Glutamatergic neuron (in vitro differentiated cells): ENCODE results near the gene CLEC19A. TPM values are rescaled to one million over a fixed set of nuclear protein-coding genes. Genes with fewer than 3 reads are reported as not detected.

Source experiments
- DNase-seq: peaks from one replicate; pipeline ENCODE4 v3.0.0; 2022
- H3K27ac Mint-ChIP-seq: one replicate; pipeline ENCODE4 v1.8.0; 2020; ENCODE audit warnings: mild to moderate bottlenecking, mixed read lengths, inconsistent platforms; ENCODE audit not compliant: unreplicated experiment
- H3K27me3 Mint-ChIP-seq: one replicate; pipeline ENCODE4 v1.8.0; 2020; ENCODE audit warnings: mild to moderate bottlenecking, moderate library complexity, mixed read lengths, inconsistent platforms; ENCODE audit not compliant: unreplicated experiment
- H3K36me3 Mint-ChIP-seq: one replicate; pipeline ENCODE4 v1.8.0; 2020; ENCODE audit warnings: mild to moderate bottlenecking, mixed read lengths, inconsistent platforms; ENCODE audit not compliant: unreplicated experiment
- H3K4me1 Mint-ChIP-seq: one replicate; pipeline ENCODE4 v1.8.0; 2020; ENCODE audit warnings: mild to moderate bottlenecking, low read depth, mixed read lengths, inconsistent platforms; ENCODE audit not compliant: unreplicated experiment
- H3K4me3 Mint-ChIP-seq: one replicate; pipeline ENCODE4 v1.8.0; 2020; ENCODE audit warnings: mild to moderate bottlenecking, mixed read lengths, inconsistent platforms; ENCODE audit not compliant: unreplicated experiment
- H3K9me3 Mint-ChIP-seq: one replicate; pipeline ENCODE4 v1.8.0; 2020; ENCODE audit warnings: mild to moderate bottlenecking, moderate library complexity, mixed read lengths, inconsistent platforms; ENCODE audit not compliant: unreplicated experiment
- CTCF ChIP-seq: fragments of 200-600 bp; sonication (generic); IDR thresholded peaks from one replicate; pipeline ENCODE4 v1.5.0; 2021; ENCODE audit not compliant: partially characterized antibody, unreplicated experiment
- total RNA-seq: library from RNA; stranded (reverse); fragmentation: NEBNext Ultra II Directional; extraction: Animal tissue kit (Norgen Biotek cat#: 25700); gene quantifications from one replicate; pipeline ENCODE4 v1.2.1, GENCODE V29; 2021; ENCODE audit not compliant: unreplicated experiment

The CLEC19A gene
- total RNA-seq, 1 donor from 2014 or later = not detected

GRCh38 chr16:19294156-19294649, 8.7 kb downstream of the CLEC19A start:
- H3K9me3 Mint-ChIP-seq = peaks cover 3% of the 10 kb centered on the region
- no peak for DNase-seq
- H3K27ac Mint-ChIP-seq = no peak overlapping the region
- H3K27me3 Mint-ChIP-seq = peaks cover 2% of the 10 kb centered on the region
- no peaks in the 10 kb centered on the region for H3K36me3 Mint-ChIP-seq
- H3K4me3 Mint-ChIP-seq = no peak overlapping the region
- peaks cover 10% of the 10 kb centered on the region for H3K4me1 Mint-ChIP-seq
- TF ChIP-seq CTCF = no peak

DNA sequence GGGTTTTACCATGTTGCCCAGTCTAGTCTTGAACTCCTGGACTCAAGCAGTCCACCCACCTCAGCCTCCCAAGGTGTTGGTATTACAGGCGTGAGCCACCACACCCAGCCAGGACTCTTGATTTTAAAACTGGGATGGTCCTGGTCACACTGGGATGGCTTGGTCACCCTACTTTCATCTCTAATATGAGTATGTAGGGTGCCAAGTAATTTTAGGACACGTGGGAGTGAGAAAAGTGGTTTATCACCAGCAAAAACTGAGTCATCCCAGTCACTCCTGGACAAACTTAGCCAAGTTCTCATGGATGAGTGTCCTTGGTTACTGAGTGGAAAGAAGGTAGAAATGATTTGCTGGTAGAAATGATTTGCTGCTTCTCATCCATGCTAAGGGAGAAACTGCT, 9.9 kb downstream of the CLEC19A start:
- peaks cover 3% of the 10 kb centered on the region for H3K9me3 Mint-ChIP-seq
- no peak overlapping the region for H3K4me3 Mint-ChIP-seq
- DNase-seq = no peak
- peaks cover under 1% of the 10 kb centered on the region for H3K27me3 Mint-ChIP-seq
- TF ChIP-seq CTCF = no peak
- H3K27ac Mint-ChIP-seq = no peak overlapping the region
- no peaks in the 10 kb centered on the region for H3K36me3 Mint-ChIP-seq
- H3K4me1 Mint-ChIP-seq = peaks cover 6% of the 10 kb centered on the region

DNA sequence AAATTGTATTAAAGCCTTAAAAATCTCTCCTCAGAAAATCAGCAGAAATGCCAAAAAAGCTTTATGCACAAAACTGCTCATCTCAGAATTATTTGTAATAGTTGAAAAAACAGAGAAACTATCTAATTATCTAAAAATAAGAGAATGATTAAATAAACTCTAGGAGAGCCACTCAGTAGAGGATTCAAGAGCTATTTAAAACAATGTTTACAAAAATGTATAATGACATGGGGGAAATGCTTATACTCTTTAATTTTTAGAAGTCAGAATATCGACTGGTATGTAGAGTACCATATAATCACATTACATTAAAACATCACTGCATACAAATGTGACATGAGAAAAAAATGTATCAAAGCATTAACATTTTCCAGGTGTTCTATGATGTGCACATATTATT, 11.9 kb downstream of the CLEC19A start:
- TF ChIP-seq CTCF = no peak
- Mint-ChIP-seq H3K27me3 (no peaks in the 10 kb centered on the region), H3K36me3 (no peaks in the 10 kb centered on the region), H3K9me3 (peaks cover 3% of the 10 kb centered on the region), H3K4me3 (no peak overlapping the region), H3K27ac (no peak overlapping the region), H3K4me1 (no peaks in the 10 kb centered on the region)
- no peak for DNase-seq

DNA sequence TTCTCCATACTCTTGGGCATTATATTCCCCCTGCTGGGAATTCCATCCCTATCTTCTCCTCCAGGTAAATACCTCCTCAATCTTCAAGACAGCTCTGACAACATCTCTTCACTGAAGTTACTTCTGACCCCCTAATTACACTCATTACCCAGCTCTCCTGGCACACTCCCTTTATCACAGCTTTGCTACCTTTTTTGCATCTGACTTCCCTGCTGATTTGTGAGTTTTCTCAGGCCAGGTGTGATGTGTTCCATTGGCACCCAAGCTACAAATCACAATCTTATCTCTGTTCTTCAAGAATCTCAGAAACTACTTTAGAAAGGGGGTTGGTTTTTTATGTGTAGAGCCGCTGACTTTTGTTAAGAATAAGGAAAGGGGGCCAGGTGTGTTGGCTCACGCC, 14.0 kb downstream of the CLEC19A start:
- no peaks in the 10 kb centered on the region for H3K27me3 Mint-ChIP-seq
- H3K36me3 Mint-ChIP-seq = no peaks in the 10 kb centered on the region
- no peak for DNase-seq
- no peak overlapping the region for H3K4me3 Mint-ChIP-seq
- H3K27ac Mint-ChIP-seq = no peak overlapping the region
- H3K4me1 Mint-ChIP-seq = no peaks in the 10 kb centered on the region
- no peak for TF ChIP-seq CTCF
- no peaks in the 10 kb centered on the region for H3K9me3 Mint-ChIP-seq

DNA sequence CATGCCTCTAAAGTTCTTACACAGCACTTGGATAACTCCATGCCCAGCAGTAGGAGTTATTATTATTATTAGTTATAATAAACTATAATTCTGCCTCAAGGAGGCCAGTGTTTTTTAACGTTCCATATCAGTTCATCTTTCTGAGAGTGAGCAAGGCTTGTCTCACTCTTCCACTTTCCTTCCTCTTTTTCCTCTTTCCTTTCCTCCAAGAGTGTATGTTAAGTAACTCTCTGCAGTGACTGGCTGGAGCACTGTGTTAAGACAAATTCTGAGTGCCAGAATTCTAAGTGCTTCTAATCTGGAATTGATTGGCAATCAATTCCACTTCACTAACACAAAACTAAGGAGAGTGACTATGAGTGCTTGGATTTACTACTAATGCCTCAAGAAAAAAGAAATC, 16.4 kb downstream of the CLEC19A start:
- H3K36me3 Mint-ChIP-seq = no peaks in the 10 kb centered on the region
- no peak overlapping the region for H3K4me3 Mint-ChIP-seq
- H3K4me1 Mint-ChIP-seq = no peaks in the 10 kb centered on the region
- H3K9me3 Mint-ChIP-seq = no peaks in the 10 kb centered on the region
- no peak for TF ChIP-seq CTCF
- no peak for DNase-seq
- H3K27me3 Mint-ChIP-seq = no peaks in the 10 kb centered on the region
- no peak overlapping the region for H3K27ac Mint-ChIP-seq
